WTC11 (cell line): ENCODE measurements around the gene CDCA4. TPM values are rescaled to one million over a fixed set of nuclear protein-coding genes. Genes with fewer than 3 reads are reported as not detected.

Source experiments
- ATAC-seq: fragments of 200-7000 bp; cut with Tn5 transposase; 2 replicates; pipeline ENCODE4 v1.10.0; 2021; ENCODE audit warnings: mild to moderate bottlenecking, moderate library complexity
- CTCF ChIA-PET: fragments of 300-600 bp; sonication (Branson Sonifier 250); formaldehyde crosslinking; loops from one replicate; lab custom pipeline; 2021; ENCODE audit warnings: antibody characterized with exemption; lab: Charles Lee
- POLR2A ChIA-PET: fragments of 350-600 bp; sonication (Branson Sonifier 250); formaldehyde crosslinking; loops from one replicate; lab custom pipeline; 2021; ENCODE audit warnings: antibody characterized with exemption; lab: Charles Lee
- DNase-seq: peaks from one replicate; pipeline ENCODE4 v3.0.0; 2021; ENCODE audit warnings: low spot score
- H3K27ac Mint-ChIP-seq: 2 replicates; pipeline ENCODE4 v1.8.0; 2021; ENCODE audit warnings: mixed read lengths
- H3K27me3 Mint-ChIP-seq: 2 replicates; pipeline ENCODE4 v1.8.0; 2021; ENCODE audit warnings: low read depth, mild to moderate bottlenecking, moderate library complexity, mixed read lengths
- H3K36me3 Mint-ChIP-seq: 2 replicates; pipeline ENCODE4 v1.8.0; 2021; ENCODE audit warnings: mixed read lengths
- H3K4me1 Mint-ChIP-seq: 2 replicates; pipeline ENCODE4 v1.8.0; 2022; ENCODE audit warnings: mixed read lengths
- H3K4me3 Mint-ChIP-seq: 2 replicates; pipeline ENCODE4 v1.8.0; 2021; ENCODE audit warnings: mild to moderate bottlenecking, moderate library complexity, mixed read lengths
- H3K9me3 Mint-ChIP-seq: 2 replicates; pipeline ENCODE4 v1.8.0; 2021; ENCODE audit warnings: mixed read lengths
- ATF1 ChIP-seq: sonication (generic); formaldehyde crosslinking; IDR thresholded peaks from 2 replicates; pipeline ENCODE4 v1.8.1; 2023; ENCODE audit warnings: mild to moderate bottlenecking, moderate library complexity, missing genetic modification reagents
- CBFB ChIP-seq: sonication (generic); formaldehyde crosslinking; IDR thresholded peaks from 2 replicates; pipeline ENCODE4 v1.8.1; 2022; ENCODE audit warnings: mild to moderate bottlenecking, low read depth, missing genetic modification reagents
- CREB1 ChIP-seq: sonication (generic); formaldehyde crosslinking; IDR thresholded peaks from 2 replicates; pipeline ENCODE4 v1.8.0; 2023; ENCODE audit warnings: mild to moderate bottlenecking, missing genetic modification reagents
- E2F5 ChIP-seq: sonication (generic); formaldehyde crosslinking; IDR thresholded peaks from 2 replicates; pipeline ENCODE4 v1.8.1; 2022; ENCODE audit warnings: mild to moderate bottlenecking, moderate library complexity, missing genetic modification reagents
- IRF2 ChIP-seq: sonication (generic); formaldehyde crosslinking; IDR thresholded peaks from 2 replicates; pipeline ENCODE4 v1.8.0; 2022; ENCODE audit warnings: low read depth, missing genetic modification reagents, borderline replicate concordance
- JAZF1 ChIP-seq: fragments of 250-450 bp; sonication (Bioruptor Pico); IDR thresholded peaks from 2 replicates; pipeline ENCODE4 v1.9.0; 2021; ENCODE audit warnings: moderate library complexity, mild to moderate bottlenecking, inconsistent platforms
- KAT7 ChIP-seq: sonication (generic); formaldehyde crosslinking; IDR thresholded peaks from 2 replicates; pipeline ENCODE4 v1.8.1; 2023; ENCODE audit warnings: missing genetic modification reagents, mild to moderate bottlenecking, borderline replicate concordance
- TCF7 ChIP-seq: sonication (generic); formaldehyde crosslinking; IDR thresholded peaks from 2 replicates; pipeline ENCODE4 v1.8.0; 2022; ENCODE audit warnings: mild to moderate bottlenecking, low read depth, missing genetic modification reagents, moderate library complexity
- TEAD4 ChIP-seq: sonication (generic); formaldehyde crosslinking; IDR thresholded peaks from 2 replicates; pipeline ENCODE4 v1.8.0; 2022; ENCODE audit warnings: mild to moderate bottlenecking, missing genetic modification reagents
- ZNF219 ChIP-seq: sonication (generic); formaldehyde crosslinking; IDR thresholded peaks from 2 replicates; pipeline ENCODE4 v1.8.0; 2023; ENCODE audit warnings: missing genetic modification reagents, mild to moderate bottlenecking, borderline replicate concordance
- ZNF396 ChIP-seq: fragments of 250-450 bp; sonication (Bioruptor Pico); IDR thresholded peaks from 2 replicates; pipeline ENCODE4 v1.8.0; 2021; ENCODE audit warnings: mild to moderate bottlenecking, moderate library complexity, borderline replicate concordance
- ZNF423 ChIP-seq: fragments of 250-450 bp; sonication (Bioruptor Pico); IDR thresholded peaks from 2 replicates; pipeline ENCODE4 v2.1.2; 2022; ENCODE audit warnings: mild to moderate bottlenecking, moderate library complexity
- ZNF671 ChIP-seq: fragments of 250-450 bp; sonication (Bioruptor Pico); IDR thresholded peaks from 2 replicates; pipeline ENCODE4 v1.8.0; 2021; ENCODE audit warnings: mild to moderate bottlenecking
- total RNA-seq: library from RNA; stranded (reverse); gene quantifications from 3 replicates; pipeline ENCODE4 v1.2.3, GENCODE V29; 2021
- TF ChIP-seq, protein P1 (sequence below): fragments of 250-450 bp; sonication (Bioruptor Pico); IDR thresholded peaks from 2 replicates; pipeline ENCODE4 v2.1.2; 2022; ENCODE audit warnings: mild to moderate bottlenecking, moderate library complexity
- TF ChIP-seq, protein P2 (sequence below): sonication (generic); formaldehyde crosslinking; IDR thresholded peaks from 2 replicates; pipeline ENCODE4 v1.8.0; 2023; ENCODE audit warnings: mild to moderate bottlenecking, missing genetic modification reagents
- TF ChIP-seq, protein P3 (sequence below): fragments of 250-450 bp; sonication (Bioruptor Pico); IDR thresholded peaks from 2 replicates; pipeline ENCODE4 v1.8.0; 2021; ENCODE audit warnings: mild to moderate bottlenecking

Gene CDCA4
- total RNA-seq, 1 experiment from 2014 or later = 63.3 TPM

GRCh38 chr14:105049753-105050550 lies 29.1 kb upstream of the CDCA4 start:
- Mint-ChIP-seq H3K27ac (no peak overlapping the region), H3K9me3 (no peaks in the 10 kb centered on the region), H3K27me3 (peaks cover 16% of the 10 kb centered on the region), H3K36me3 (no peaks in the 10 kb centered on the region), H3K4me3 (no peak overlapping the region), H3K4me1 (no peaks in the 10 kb centered on the region)
- DNase-seq (no peak), ATAC-seq (no peak)
- ChIA-PET POLR2A (no interaction called here), CTCF (interaction anchor here (1.0 kb wide), 2 partner anchors 9 to 117 kb away, joined by 3 to 4 read pairs; no protein-coding TSS in a partner anchor)
- TF ChIP-seq, protein P1, sequence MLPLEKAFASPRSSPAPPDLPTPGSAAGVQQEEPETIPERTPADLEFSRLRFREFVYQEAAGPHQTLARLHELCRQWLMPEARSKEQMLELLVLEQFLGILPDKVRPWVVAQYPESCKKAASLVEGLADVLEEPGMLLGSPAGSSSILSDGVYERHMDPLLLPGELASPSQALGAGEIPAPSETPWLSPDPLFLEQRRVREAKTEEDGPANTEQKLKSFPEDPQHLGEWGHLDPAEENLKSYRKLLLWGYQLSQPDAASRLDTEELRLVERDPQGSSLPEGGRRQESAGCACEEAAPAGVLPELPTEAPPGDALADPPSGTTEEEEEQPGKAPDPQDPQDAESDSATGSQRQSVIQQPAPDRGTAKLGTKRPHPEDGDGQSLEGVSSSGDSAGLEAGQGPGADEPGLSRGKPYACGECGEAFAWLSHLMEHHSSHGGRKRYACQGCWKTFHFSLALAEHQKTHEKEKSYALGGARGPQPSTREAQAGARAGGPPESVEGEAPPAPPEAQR (CRISPR knock-in tag) = no peak
- no peak for TF ChIP-seq ZNF671 (CRISPR knock-in tag)

- Mint-ChIP-seq H3K36me3 (no peaks in the 10 kb centered on the region), H3K27ac (no peak overlapping the region), H3K27me3 (peaks cover 23% of the 10 kb centered on the region), H3K4me3 (no peak overlapping the region), H3K4me1 (no peaks in the 10 kb centered on the region), H3K9me3 (no peaks in the 10 kb centered on the region)
- CTCF ChIA-PET = interaction anchor here (0.8 to 3.7 kb wide), 6 partner anchors 26 to 220 kb away, joined by 3 to 56 read pairs (median 19); partner anchors contain the start of genes CDCA4 and CLBA1
- TF ChIP-seq IRF2 (no peak), CBFB (CRISPR knock-in tag) (no peak), ZNF423 (CRISPR knock-in tag) (no peak), ATF1 (CRISPR knock-in tag) (no peak), ZNF219 (CRISPR knock-in tag) (no peak), CREB1 (no peak), JAZF1 (no peak), TEAD4 (CRISPR knock-in tag) (no peak), TCF7 (CRISPR knock-in tag) (no peak), E2F5 (CRISPR knock-in tag) (no peak), KAT7 (CRISPR knock-in tag) (no peak), ZNF396 (CRISPR knock-in tag) (no peak)
- TF ChIP-seq, protein P2, sequence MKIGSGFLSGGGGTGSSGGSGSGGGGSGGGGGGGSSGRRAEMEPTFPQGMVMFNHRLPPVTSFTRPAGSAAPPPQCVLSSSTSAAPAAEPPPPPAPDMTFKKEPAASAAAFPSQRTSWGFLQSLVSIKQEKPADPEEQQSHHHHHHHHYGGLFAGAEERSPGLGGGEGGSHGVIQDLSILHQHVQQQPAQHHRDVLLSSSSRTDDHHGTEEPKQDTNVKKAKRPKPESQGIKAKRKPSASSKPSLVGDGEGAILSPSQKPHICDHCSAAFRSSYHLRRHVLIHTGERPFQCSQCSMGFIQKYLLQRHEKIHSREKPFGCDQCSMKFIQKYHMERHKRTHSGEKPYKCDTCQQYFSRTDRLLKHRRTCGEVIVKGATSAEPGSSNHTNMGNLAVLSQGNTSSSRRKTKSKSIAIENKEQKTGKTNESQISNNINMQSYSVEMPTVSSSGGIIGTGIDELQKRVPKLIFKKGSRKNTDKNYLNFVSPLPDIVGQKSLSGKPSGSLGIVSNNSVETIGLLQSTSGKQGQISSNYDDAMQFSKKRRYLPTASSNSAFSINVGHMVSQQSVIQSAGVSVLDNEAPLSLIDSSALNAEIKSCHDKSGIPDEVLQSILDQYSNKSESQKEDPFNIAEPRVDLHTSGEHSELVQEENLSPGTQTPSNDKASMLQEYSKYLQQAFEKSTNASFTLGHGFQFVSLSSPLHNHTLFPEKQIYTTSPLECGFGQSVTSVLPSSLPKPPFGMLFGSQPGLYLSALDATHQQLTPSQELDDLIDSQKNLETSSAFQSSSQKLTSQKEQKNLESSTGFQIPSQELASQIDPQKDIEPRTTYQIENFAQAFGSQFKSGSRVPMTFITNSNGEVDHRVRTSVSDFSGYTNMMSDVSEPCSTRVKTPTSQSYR (CRISPR knock-in tag) = no peak
- TF ChIP-seq, protein P3, sequence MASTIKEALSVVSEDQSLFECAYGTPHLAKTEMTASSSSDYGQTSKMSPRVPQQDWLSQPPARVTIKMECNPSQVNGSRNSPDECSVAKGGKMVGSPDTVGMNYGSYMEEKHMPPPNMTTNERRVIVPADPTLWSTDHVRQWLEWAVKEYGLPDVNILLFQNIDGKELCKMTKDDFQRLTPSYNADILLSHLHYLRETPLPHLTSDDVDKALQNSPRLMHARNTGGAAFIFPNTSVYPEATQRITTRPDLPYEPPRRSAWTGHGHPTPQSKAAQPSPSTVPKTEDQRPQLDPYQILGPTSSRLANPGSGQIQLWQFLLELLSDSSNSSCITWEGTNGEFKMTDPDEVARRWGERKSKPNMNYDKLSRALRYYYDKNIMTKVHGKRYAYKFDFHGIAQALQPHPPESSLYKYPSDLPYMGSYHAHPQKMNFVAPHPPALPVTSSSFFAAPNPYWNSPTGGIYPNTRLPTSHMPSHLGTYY (CRISPR knock-in tag) = no peak
- ATAC-seq = no peak
- POLR2A ChIA-PET = interaction anchor here (0.8 kb wide), 1 partner anchor 32 kb away, joined by 3 read pairs; no protein-coding TSS in a partner anchor
- no peak for DNase-seq
These were observed 26.6 kb upstream of the CDCA4 start for GRCh38 chr14:105047283-105048016.
